Hepatocyte (in vitro differentiated cells): ENCODE measurements around the gene TBX3. TPM values are rescaled to one million over a fixed set of nuclear protein-coding genes. Genes with fewer than 3 reads are reported as not detected.

ENCODE experiments used
- DNase-seq: peaks from one replicate; pipeline ENCODE4 v3.0.0-alpha.2; 2016; ENCODE audit warnings: low spot score
- H2AFZ ChIP-seq: fragments of 200-600 bp; sonication (generic); 2 replicates; pipeline ENCODE4 v1.6.0; 2016; ENCODE audit warnings: antibody characterized with exemption, mild to moderate bottlenecking
- H3K27ac ChIP-seq: fragments of 200-600 bp; sonication (generic); 2 replicates; pipeline ENCODE4 v1.5.1; 2016; ENCODE audit warnings: mild to moderate bottlenecking
- H3K27me3 ChIP-seq: fragments of 200-600 bp; sonication (generic); 2 replicates; pipeline ENCODE4 v1.6.1; 2016
- H3K36me3 ChIP-seq: fragments of 200-600 bp; sonication (generic); replicated peaks from 2 replicates; pipeline ENCODE4 v1.5.1; 2016; ENCODE audit warnings: low read depth; ENCODE audit not compliant: insufficient read depth
- H3K4me1 ChIP-seq: fragments of 200-600 bp; sonication (generic); 2 replicates; pipeline ENCODE4 v1.5.1; 2016; ENCODE audit warnings: mild to moderate bottlenecking, moderate library complexity; ENCODE audit not compliant: insufficient read depth
- H3K4me2 ChIP-seq: fragments of 200-600 bp; sonication (generic); 2 replicates; pipeline ENCODE4 v1.6.0; 2016
- H3K4me3 ChIP-seq: fragments of 200-600 bp; sonication (generic); 2 replicates; pipeline ENCODE4 v1.5.1; 2016; ENCODE audit warnings: mild to moderate bottlenecking
- H3K79me2 ChIP-seq: fragments of 200-600 bp; sonication (generic); 2 replicates; pipeline ENCODE4 v1.6.0; 2017; ENCODE audit warnings: mild to moderate bottlenecking
- H3K9me2 ChIP-seq: fragments of 200-600 bp; sonication (generic); replicated peaks from 2 replicates; pipeline ENCODE4 v1.6.0; 2017; ENCODE audit warnings: mild to moderate bottlenecking; ENCODE audit not compliant: insufficient read depth
- H3K9me3 ChIP-seq: fragments of 200-600 bp; sonication (generic); 2 replicates; pipeline ENCODE4 v1.5.1; 2016; ENCODE audit warnings: low read depth, mild to moderate bottlenecking
- H4K20me1 ChIP-seq: fragments of 200-600 bp; sonication (generic); 2 replicates; pipeline ENCODE4 v1.6.0; 2016; ENCODE audit warnings: mild to moderate bottlenecking; ENCODE audit not compliant: insufficient read depth, poor library complexity, severe bottlenecking
- EZH2 ChIP-seq: fragments of 200-600 bp; sonication (generic); IDR thresholded peaks from 2 replicates; pipeline ENCODE4 v1.6.1; 2016; ENCODE audit warnings: antibody characterized with exemption, mild to moderate bottlenecking, borderline replicate concordance
- EZH2phosphoT487 ChIP-seq: fragments of 200-600 bp; sonication (generic); IDR thresholded peaks from one replicate; pipeline ENCODE4 v1.6.1; 2018; ENCODE audit warnings: antibody characterized with exemption, mild to moderate bottlenecking, low read depth, moderate library complexity; ENCODE audit not compliant: unreplicated experiment, severe bottlenecking
- WGBS: methylation state at CpG from one replicate; pipeline ENCODE4 v1.1.6; 2016; ENCODE audit warnings: low lambda C conversion rate; ENCODE audit errors: missing lambda C conversion rate; 5-methylcytosine and 5-hydroxymethylcytosine counted together
- polyA plus RNA-seq: library from polyadenylated mRNA; unstranded; fragments of >200 nt; fragmentation: Nextera tagmentation; extraction: Ambion mirVana; gene quantifications from 2 replicates; pipeline ENCODE4 v1.2.1, GENCODE V29; 2016
- total RNA-seq: library from RNA; depleted of rRNA; stranded (reverse); fragments of >200 nt; gene quantifications from 2 replicates; pipeline ENCODE4 v1.2.3, GENCODE V29; 2014
- TF ChIP-seq, protein P1 (sequence below): fragments of 200-600 bp; sonication (generic); IDR thresholded peaks from 2 replicates; pipeline ENCODE4 v1.5.1; 2016; ENCODE audit warnings: antibody characterized with exemption, mild to moderate bottlenecking; ENCODE audit not compliant: poor library complexity

Gene TBX3
- total and polyA plus RNA-seq, 2 experiments from 2014 or later, result 109 to 133 TPM

DNA sequence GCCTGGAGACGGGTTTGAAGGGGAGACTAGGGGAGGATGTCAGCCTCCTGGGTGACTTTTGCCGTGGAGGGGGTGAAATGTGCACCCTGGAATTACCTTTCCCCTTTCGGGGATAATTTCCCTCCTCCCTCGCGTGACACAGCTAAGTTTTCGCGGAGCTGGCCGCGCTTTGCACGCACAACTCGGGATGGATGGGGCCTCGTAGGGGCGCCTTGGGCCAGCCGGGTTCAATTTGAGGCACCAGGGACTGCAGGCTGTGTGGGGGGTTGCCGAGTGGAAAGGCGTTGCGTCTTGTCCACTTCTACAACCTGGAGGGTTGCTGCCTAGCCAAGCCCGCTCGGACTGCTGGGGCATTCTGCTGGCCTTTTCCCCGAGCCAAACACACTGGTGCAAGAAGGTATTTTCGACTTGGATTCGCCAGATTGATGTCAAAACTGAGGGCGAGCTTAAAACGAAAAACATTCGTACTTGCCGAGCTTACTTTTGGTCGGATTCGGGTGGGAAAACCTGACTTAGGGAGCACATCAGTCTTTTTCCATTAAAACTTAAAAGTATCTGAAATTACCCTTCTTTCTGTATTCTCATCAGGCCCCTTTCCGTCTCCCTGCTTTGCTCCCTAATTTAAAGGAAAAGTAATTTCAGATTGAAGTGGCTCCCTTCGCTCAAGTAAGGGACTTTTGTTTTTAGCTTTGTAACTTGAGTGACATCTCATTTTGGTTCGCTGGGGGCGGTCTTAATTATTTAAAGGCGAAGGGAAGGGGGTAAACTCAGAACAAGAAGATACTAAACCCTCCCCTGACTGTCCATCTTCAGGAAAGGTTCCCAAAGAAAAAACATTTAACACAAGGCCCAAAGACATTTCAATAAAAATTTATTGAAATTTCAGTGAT, 14.3 kb downstream of the TBX3 start:
- Histone ChIP-seq H4K20me1 (peaks cover 12% of the 10 kb centered on the region), H3K36me3 (no peaks in the 10 kb centered on the region), H3K4me2 (peak overlapping the region; percentile 78), H3K4me1 (peaks cover 38% of the 10 kb centered on the region), H3K9me2 (no peaks in the 10 kb centered on the region), H3K4me3 (peak overlapping the region; percentile 55), H3K27ac (peak overlapping the region; percentile 97), H3K79me2 (peaks cover 74% of the 10 kb centered on the region), H3K27me3 (no peaks in the 10 kb centered on the region), H2AFZ (no peak overlapping the region), H3K9me3 (no peaks in the 10 kb centered on the region)
- 9% methylated on average over 33 of the region's 33 CpGs for WGBS
- no peak for TF ChIP-seq EZH2phosphoT487
- TF ChIP-seq, protein P1, sequence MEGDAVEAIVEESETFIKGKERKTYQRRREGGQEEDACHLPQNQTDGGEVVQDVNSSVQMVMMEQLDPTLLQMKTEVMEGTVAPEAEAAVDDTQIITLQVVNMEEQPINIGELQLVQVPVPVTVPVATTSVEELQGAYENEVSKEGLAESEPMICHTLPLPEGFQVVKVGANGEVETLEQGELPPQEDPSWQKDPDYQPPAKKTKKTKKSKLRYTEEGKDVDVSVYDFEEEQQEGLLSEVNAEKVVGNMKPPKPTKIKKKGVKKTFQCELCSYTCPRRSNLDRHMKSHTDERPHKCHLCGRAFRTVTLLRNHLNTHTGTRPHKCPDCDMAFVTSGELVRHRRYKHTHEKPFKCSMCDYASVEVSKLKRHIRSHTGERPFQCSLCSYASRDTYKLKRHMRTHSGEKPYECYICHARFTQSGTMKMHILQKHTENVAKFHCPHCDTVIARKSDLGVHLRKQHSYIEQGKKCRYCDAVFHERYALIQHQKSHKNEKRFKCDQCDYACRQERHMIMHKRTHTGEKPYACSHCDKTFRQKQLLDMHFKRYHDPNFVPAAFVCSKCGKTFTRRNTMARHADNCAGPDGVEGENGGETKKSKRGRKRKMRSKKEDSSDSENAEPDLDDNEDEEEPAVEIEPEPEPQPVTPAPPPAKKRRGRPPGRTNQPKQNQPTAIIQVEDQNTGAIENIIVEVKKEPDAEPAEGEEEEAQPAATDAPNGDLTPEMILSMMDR, result no peak
- no peak for TF ChIP-seq EZH2
- peak; percentile 89 for DNase-seq

DNA sequence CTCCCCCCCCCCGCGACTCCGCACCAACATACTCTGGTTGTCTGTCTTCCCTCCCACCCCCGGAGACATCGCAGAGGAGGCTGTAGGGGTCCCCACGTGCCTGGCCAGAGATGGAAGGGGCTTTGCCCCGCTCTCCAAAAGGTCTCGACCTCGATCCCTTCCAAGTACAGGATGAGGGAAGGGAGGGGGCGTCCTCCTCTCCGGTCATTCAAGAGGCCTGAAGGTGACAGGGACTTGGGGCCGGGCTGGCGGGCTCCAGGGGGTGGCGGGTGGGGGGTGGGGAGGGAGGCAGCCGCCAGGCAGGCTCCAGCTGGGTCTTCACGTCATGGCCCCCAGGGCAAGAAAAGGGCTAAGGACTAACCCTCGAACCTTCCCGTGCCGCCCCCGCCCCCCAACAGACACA, 15.1 kb downstream of the TBX3 start:
- WGBS, result 3% methylated on average over 17 of the region's 20 CpGs
- Histone ChIP-seq H3K4me1 (peaks cover 37% of the 10 kb centered on the region), H3K9me3 (no peaks in the 10 kb centered on the region), H3K4me2 (peak overlapping the region; percentile 78), H3K9me2 (no peaks in the 10 kb centered on the region), H3K79me2 (peaks cover 74% of the 10 kb centered on the region), H4K20me1 (peaks cover 10% of the 10 kb centered on the region), H3K27ac (peak overlapping the region; percentile 97), H3K27me3 (no peaks in the 10 kb centered on the region), H2AFZ (no peak overlapping the region), H3K36me3 (no peaks in the 10 kb centered on the region), H3K4me3 (peak overlapping the region; percentile 55)
- TF ChIP-seq EZH2 (no peak), EZH2phosphoT487 (no peak)
- TF ChIP-seq, protein P1, result no peak
- DNase-seq, result peak; percentile 63

- Histone ChIP-seq H3K27me3 (no peaks in the 10 kb centered on the region), H3K79me2 (peaks cover 74% of the 10 kb centered on the region), H3K4me2 (peak overlapping the region; percentile 78), H3K4me1 (peaks cover 32% of the 10 kb centered on the region), H3K4me3 (peak overlapping the region; percentile 55), H3K36me3 (no peaks in the 10 kb centered on the region), H3K9me2 (no peaks in the 10 kb centered on the region), H3K27ac (peak overlapping the region; percentile 97), H4K20me1 (peaks cover 4% of the 10 kb centered on the region), H2AFZ (peak overlapping the region; percentile 34), H3K9me3 (no peaks in the 10 kb centered on the region)
- WGBS, result 1% methylated on average over 32 of the region's 46 CpGs
- TF ChIP-seq, protein P1, result peak; percentile 76
- no peak for TF ChIP-seq EZH2
- no peak for TF ChIP-seq EZH2phosphoT487
- DNase-seq, result peak; percentile 96
Observed at GRCh38 chr12:114668151-114668885, 15.7 kb downstream of the TBX3 start.
